Activated CD4-positive, alpha-beta memory T cell treated with anti-CD3 and anti-CD28 coated beads, Interleukin-2, amount 10 ng/mL, durations not matched to agents 7 days and 5 days (primary cell): ENCODE results near the gene QSOX2. TPM values are rescaled to one million over a fixed set of nuclear protein-coding genes. Genes with fewer than 3 reads are reported as not detected.
A peak's percentile ranks its signal among the peaks of the same experiment; 100 is the strongest.

ENCODE experiments used
- CTCF ChIA-PET: fragments of 350-600 bp; sonication (Branson Sonifier 250); formaldehyde crosslinking; loops from one replicate; lab custom pipeline; 2021; ENCODE audit warnings: antibody characterized with exemption, inconsistent platforms; lab: Charles Lee
- POLR2A ChIA-PET: fragments of 350-600 bp; sonication (Branson Sonifier 250); formaldehyde crosslinking; loops from one replicate; lab custom pipeline; 2021; ENCODE audit warnings: antibody characterized with exemption; lab: Charles Lee
- DNase-seq: peaks from one replicate; pipeline ENCODE4 v3.0.0-alpha.2; 2020
- H3K27ac Mint-ChIP-seq: one replicate; pipeline ENCODE4 v1.8.0; 2021; ENCODE audit warnings: mild to moderate bottlenecking, mixed read lengths
- H3K27me3 Mint-ChIP-seq: one replicate; pipeline ENCODE4 v1.8.0; 2021; ENCODE audit warnings: mixed read lengths
- H3K36me3 Mint-ChIP-seq: one replicate; pipeline ENCODE4 v1.8.0; 2021; ENCODE audit warnings: low read depth, mixed read lengths
- H3K4me1 Mint-ChIP-seq: one replicate; pipeline ENCODE4 v1.8.0; 2021; ENCODE audit warnings: mixed read lengths
- H3K4me3 Mint-ChIP-seq: one replicate; pipeline ENCODE4 v1.8.0; 2021; ENCODE audit warnings: mild to moderate bottlenecking, mixed read lengths
- H3K9me3 Mint-ChIP-seq: one replicate; pipeline ENCODE4 v1.8.0; 2021; ENCODE audit warnings: mixed read lengths
- total RNA-seq, 2 experiments: library from RNA; stranded (reverse); gene quantifications; one replicate each; pipeline ENCODE4 v1.2.3, GENCODE V29; 2021

QSOX2 gene
- total RNA-seq, 2 experiments from 2014 or later: 12.4 to 13.4 TPM

- Mint-ChIP-seq H3K27ac (no peak overlapping the region), H3K4me3 (no peak overlapping the region), H3K27me3 (peaks cover 3% of the 10 kb centered on the region), H3K36me3 (no peaks in the 10 kb centered on the region), H3K4me1 (no peaks in the 10 kb centered on the region), H3K9me3 (peaks cover 2% of the 10 kb centered on the region)
- peak; percentile 60 for DNase-seq
- ChIA-PET CTCF (interaction anchor here (0.8 to 1.3 kb wide), 3 partner anchors 55 to 116 kb away, joined by 3 to 4 read pairs (median 3); no protein-coding TSS in a partner anchor), POLR2A (no interaction called here)
Measured at GRCh38 chr9:136170006-136170901, 75.4 kb downstream of the QSOX2 start.

- no peak overlapping the region for H3K27ac Mint-ChIP-seq
- peaks cover 5% of the 10 kb centered on the region for H3K27me3 Mint-ChIP-seq
- ChIA-PET POLR2A (no interaction called here), CTCF (interaction anchor here (1.3 kb wide), 1 partner anchor 22 kb away, joined by 3 read pairs; no protein-coding TSS in a partner anchor)
- H3K9me3 Mint-ChIP-seq: peaks cover 2% of the 10 kb centered on the region
- no peak overlapping the region for H3K4me3 Mint-ChIP-seq
- no peaks in the 10 kb centered on the region for H3K4me1 Mint-ChIP-seq
- no peaks in the 10 kb centered on the region for H3K36me3 Mint-ChIP-seq
- no peak for DNase-seq
Measured at GRCh38 chr9:136169495-136169894, 76.1 kb downstream of the QSOX2 start.

GRCh38 chr9:136163248-136163850, 82.3 kb downstream of the QSOX2 start:
- DNase-seq: no peak
- no peak overlapping the region for H3K27ac Mint-ChIP-seq
- H3K4me3 Mint-ChIP-seq: no peak overlapping the region
- H3K27me3 Mint-ChIP-seq: peaks cover 5% of the 10 kb centered on the region
- H3K4me1 Mint-ChIP-seq: no peaks in the 10 kb centered on the region
- H3K36me3 Mint-ChIP-seq: no peaks in the 10 kb centered on the region
- H3K9me3 Mint-ChIP-seq: no peaks in the 10 kb centered on the region
- CTCF ChIA-PET: no interaction called here
- POLR2A ChIA-PET: no interaction called here

GRCh38 chr9:136160995-136161610, 84.5 kb downstream of the QSOX2 start:
- ChIA-PET CTCF (no interaction called here), POLR2A (no interaction called here)
- H3K36me3 Mint-ChIP-seq: no peaks in the 10 kb centered on the region
- no peak for DNase-seq
- H3K4me1 Mint-ChIP-seq: no peaks in the 10 kb centered on the region
- no peak overlapping the region for H3K4me3 Mint-ChIP-seq
- peaks cover 5% of the 10 kb centered on the region for H3K27me3 Mint-ChIP-seq
- no peak overlapping the region for H3K27ac Mint-ChIP-seq
- no peaks in the 10 kb centered on the region for H3K9me3 Mint-ChIP-seq

- Mint-ChIP-seq H3K27ac (no peak overlapping the region), H3K4me1 (no peaks in the 10 kb centered on the region), H3K9me3 (no peaks in the 10 kb centered on the region), H3K27me3 (peaks cover 5% of the 10 kb centered on the region), H3K36me3 (no peaks in the 10 kb centered on the region), H3K4me3 (no peak overlapping the region)
- POLR2A ChIA-PET: no interaction called here
- CTCF ChIA-PET: no interaction called here
- no peak for DNase-seq
Measured at GRCh38 chr9:136160381-136160841, 85.2 kb downstream of the QSOX2 start.

- no peaks in the 10 kb centered on the region for H3K4me1 Mint-ChIP-seq
- H3K4me3 Mint-ChIP-seq: no peak overlapping the region
- no peaks in the 10 kb centered on the region for H3K36me3 Mint-ChIP-seq
- CTCF ChIA-PET: no interaction called here
- DNase-seq: no peak
- H3K27ac Mint-ChIP-seq: no peak overlapping the region
- POLR2A ChIA-PET: no interaction called here
- H3K27me3 Mint-ChIP-seq: peaks cover 5% of the 10 kb centered on the region
- no peaks in the 10 kb centered on the region for H3K9me3 Mint-ChIP-seq
Measured at GRCh38 chr9:136159851-136160250, 85.8 kb downstream of the QSOX2 start.

- no peak for DNase-seq
- H3K27me3 Mint-ChIP-seq: peaks cover 2% of the 10 kb centered on the region
- ChIA-PET POLR2A (no interaction called here), CTCF (interaction anchor here (1.1 kb wide), 1 partner anchor 8 kb away, joined by 3 read pairs; no protein-coding TSS in a partner anchor)
- no peaks in the 10 kb centered on the region for H3K9me3 Mint-ChIP-seq
- H3K4me1 Mint-ChIP-seq: no peaks in the 10 kb centered on the region
- H3K36me3 Mint-ChIP-seq: no peaks in the 10 kb centered on the region
- H3K4me3 Mint-ChIP-seq: no peak overlapping the region
- no peak overlapping the region for H3K27ac Mint-ChIP-seq
Measured at GRCh38 chr9:136157477-136158265, 87.9 kb downstream of the QSOX2 start.

Other genes with a start within 250 kb of the QSOX2 start
- gene NACC2, start 150.5 kb downstream of the QSOX2 start, total RNA-seq: 1 to 10 TPM; 8.1 to 8.7 TPM
- gene TMEM250, start 126.9 kb downstream of the QSOX2 start, total RNA-seq: 10 to 100 TPM; 47.0 to 49.0 TPM
- under 1 TPM in 1 of 2 experiments, not detected in 1; 0.08 TPM for gene LHX3, start 40.7 kb downstream of the QSOX2 start, total RNA-seq
- gene CCDC187, start 58.3 kb upstream of the QSOX2 start, total RNA-seq: not detected
- 1 to 10 TPM; 6.0 to 6.5 TPM for gene GPSM1, start 81.7 kb upstream of the QSOX2 start, total RNA-seq
- 10 to 100 TPM; 11.5 TPM for gene DNLZ, start 117.9 kb upstream of the QSOX2 start, total RNA-seq
- gene CARD9, start 127.9 kb upstream of the QSOX2 start, total RNA-seq: 1 to 10 TPM in 1 of 2 experiments, under 1 TPM in 1; 0.55 to 1.3 TPM
- 1 to 10 TPM; 8.8 TPM for gene SNAPC4, start 154.4 kb upstream of the QSOX2 start, total RNA-seq
- 10 to 100 TPM; 49.2 to 54.9 TPM for gene ENTR1, start 164.8 kb upstream of the QSOX2 start, total RNA-seq
- 10 to 100 TPM; 56.6 to 62.2 TPM for gene PMPCA, start 164.8 kb upstream of the QSOX2 start, total RNA-seq
- gene INPP5E, start 194.0 kb upstream of the QSOX2 start, total RNA-seq: 10 to 100 TPM; 19.5 to 21.6 TPM
- 10 to 100 TPM; 56.1 to 61.0 TPM for gene SEC16A, start 237.2 kb upstream of the QSOX2 start, total RNA-seq